IMR-90 (cell line): Measurements from ENCODE around the gene HOXD10. TPM values are rescaled to one million over a fixed set of nuclear protein-coding genes. Genes with fewer than 3 reads are reported as not detected.

Experiments used
- ATAC-seq: fragments of 200-7000 bp; cut with Tn5 transposase; 2 replicates; pipeline ENCODE4 v1.9.1; 2020; ENCODE audit warnings: low read depth, mild to moderate bottlenecking, moderate library complexity
- BruUV-seq: library from RNA; stranded (reverse); fragments of 400-500 nt; replicated peaks from 2 replicates; lab custom pipeline; 2021; lab: Mats Ljungman, UMichigan
- CTCF ChIA-PET: fragments of 300-600 bp; formaldehyde crosslinking; extraction: SDS; loops from one replicate; lab custom pipeline; 2021; ENCODE audit warnings: antibody characterized with exemption; lab: Yijun Ruan, JAX
- POLR2A ChIA-PET: fragments of 300-600 bp; sonication (Branson Sonifier 250); formaldehyde crosslinking; loops from one replicate; lab custom pipeline; 2022; ENCODE audit warnings: antibody characterized with exemption; ENCODE audit not compliant: unreplicated experiment; lab: Charles Lee
- DNase-seq: peaks from one replicate; pipeline ENCODE4 v3.0.0; 2013
- H2AFZ ChIP-seq: replicated peaks from 2 replicates; pipeline ENCODE3; 2013; ENCODE audit warnings: low read length, mild to moderate bottlenecking; ENCODE audit not compliant: poor library complexity
- H2AK5ac ChIP-seq: 2 replicates; pipeline ENCODE4 v1.6.1; 2013; ENCODE audit warnings: low read depth, low read length, inconsistent platforms
- H2AK9ac ChIP-seq: replicated peaks from 2 replicates; pipeline ENCODE3; 2013; ENCODE audit warnings: mild to moderate bottlenecking, low read depth, low read length, moderate library complexity; ENCODE audit not compliant: poor library complexity
- H2BK120ac ChIP-seq: 2 replicates; pipeline ENCODE4 v1.6.1; 2013; ENCODE audit warnings: low read depth, low read length, inconsistent platforms
- H2BK15ac ChIP-seq: 3 replicates; pipeline ENCODE4 v1.6.1; 2013; ENCODE audit warnings: low read depth, low read length, inconsistent platforms
- H2BK20ac ChIP-seq: 2 replicates; pipeline ENCODE4 v1.6.1; 2013; ENCODE audit warnings: low read depth, mild to moderate bottlenecking, inconsistent platforms, low read length, moderate library complexity
- H2BK5ac ChIP-seq: 2 replicates; pipeline ENCODE4 v1.6.1; 2013; ENCODE audit warnings: mild to moderate bottlenecking, low read depth, low read length, inconsistent platforms; ENCODE audit not compliant: poor library complexity, severe bottlenecking
- H3K14ac ChIP-seq: replicated peaks from 2 replicates; pipeline ENCODE4 v1.6.1; 2013; ENCODE audit warnings: low read depth, low read length, inconsistent platforms
- H3K18ac ChIP-seq: 2 replicates; pipeline ENCODE4 v1.6.1; 2013; ENCODE audit warnings: low read depth, low read length, control low read depth
- H3K23ac ChIP-seq: 2 replicates; pipeline ENCODE4 v1.6.1; 2013; ENCODE audit warnings: low read depth, low read length, inconsistent platforms
- H3K27ac ChIP-seq: 2 replicates; pipeline ENCODE4 v1.5.1; 2013; ENCODE audit warnings: mild to moderate bottlenecking, control low read depth, low read length; ENCODE audit not compliant: insufficient read depth
- H3K27me3 ChIP-seq: 2 replicates; pipeline ENCODE4 v1.6.1; 2013; ENCODE audit warnings: low read length; ENCODE audit not compliant: control insufficient read depth, insufficient read depth
- H3K36me3 ChIP-seq: 2 replicates; pipeline ENCODE4 v1.6.1; 2013; ENCODE audit warnings: low read length, mixed read lengths; ENCODE audit not compliant: control insufficient read depth, insufficient read depth
- H3K4ac ChIP-seq: 2 replicates; pipeline ENCODE4 v1.6.1; 2013; ENCODE audit warnings: low read depth, low read length, inconsistent platforms
- H3K4me1 ChIP-seq: 2 replicates; pipeline ENCODE4 v1.6.1; 2013; ENCODE audit warnings: low read length, mixed read lengths; ENCODE audit not compliant: control insufficient read depth, insufficient read depth
- H3K4me2 ChIP-seq: 2 replicates; pipeline ENCODE4 v1.6.1; 2013; ENCODE audit warnings: low read depth, mild to moderate bottlenecking, control low read depth, low read length, moderate library complexity
- H3K4me3 ChIP-seq: 2 replicates; pipeline ENCODE4 v1.5.1; 2013; ENCODE audit warnings: low read depth, mild to moderate bottlenecking, control low read depth, low read length, moderate library complexity; ENCODE audit not compliant: insufficient read depth
- H3K56ac ChIP-seq: 2 replicates; pipeline ENCODE4 v1.6.1; 2013; ENCODE audit warnings: low read length, inconsistent platforms; ENCODE audit not compliant: insufficient read depth; ENCODE audit errors: extremely low read depth
- H3K79me1 ChIP-seq, 2 experiments: 2 replicates each; pipeline ENCODE4 v1.6.1; 2013; ENCODE audit warnings: low read length in 2 of 2, inconsistent platforms in 1 of 2, low read depth in 1 of 2
- H3K9ac ChIP-seq: 2 replicates; pipeline ENCODE4 v1.6.1; 2013; ENCODE audit warnings: low read depth, low read length, control low read depth
- H3K9me1 ChIP-seq: 2 replicates; pipeline ENCODE4 v1.6.1; 2013; ENCODE audit warnings: low read length, inconsistent platforms; ENCODE audit not compliant: insufficient read depth
- H3K9me3 ChIP-seq: 2 replicates; pipeline ENCODE4 v1.6.1; 2013; ENCODE audit warnings: low read length; ENCODE audit not compliant: control insufficient read depth, insufficient read depth
- H4K20me1 ChIP-seq: 2 replicates; pipeline ENCODE4 v1.6.1; 2013; ENCODE audit warnings: low read length, inconsistent platforms; ENCODE audit not compliant: insufficient read depth
- H4K5ac ChIP-seq: 2 replicates; pipeline ENCODE4 v1.6.1; 2013; ENCODE audit warnings: mild to moderate bottlenecking, low read depth, low read length, control low read depth
- H4K8ac ChIP-seq, 2 experiments: 2 replicates each; pipeline ENCODE4 v1.6.1; 2013; ENCODE audit warnings: low read depth in 2 of 2, low read length in 2 of 2, control low read depth in 1 of 2, inconsistent platforms in 1 of 2
- H4K91ac ChIP-seq: 2 replicates; pipeline ENCODE4 v1.6.1; 2013; ENCODE audit warnings: low read depth, low read length, inconsistent platforms; ENCODE audit not compliant: insufficient read depth
- BHLHE40 ChIP-seq: fragments of 150-350 bp; IDR thresholded peaks from 2 replicates; pipeline ENCODE4 v1.6.1; 2016; ENCODE audit warnings: mild to moderate bottlenecking, low read depth, low read length
- CEBPB ChIP-seq: IDR thresholded peaks from 2 replicates; pipeline ENCODE4 v1.6.1; 2012; ENCODE audit warnings: low read depth, low read length, improper control_type of control experiment
- CHD1 ChIP-seq: IDR thresholded peaks from 2 replicates; pipeline ENCODE4 v1.6.1; 2012; ENCODE audit warnings: low read depth, low read length, improper control_type of control experiment
- FOS ChIP-seq: fragments of 150-350 bp; IDR thresholded peaks from 2 replicates; pipeline ENCODE4 v1.6.1; 2016; ENCODE audit warnings: low read depth, low read length
- MAFK ChIP-seq: IDR thresholded peaks from 2 replicates; pipeline ENCODE4 v1.6.1; 2012; ENCODE audit warnings: low read depth, low read length, improper control_type of control experiment
- MAZ ChIP-seq: IDR thresholded peaks from 2 replicates; pipeline ENCODE4 v1.6.1; 2012; ENCODE audit warnings: low read depth, mild to moderate bottlenecking, low read length, improper control_type of control experiment, moderate library complexity, borderline replicate concordance
- MXI1 ChIP-seq: IDR thresholded peaks from 2 replicates; pipeline ENCODE4 v1.6.1; 2012; ENCODE audit warnings: low read depth, mild to moderate bottlenecking, low read length, moderate library complexity, borderline replicate concordance
- NFE2L2 ChIP-seq: fragments of 150-350 bp; IDR thresholded peaks from 2 replicates; pipeline ENCODE4 v1.6.1; 2016; ENCODE audit warnings: low read depth, mild to moderate bottlenecking, low read length
- POLR2A ChIP-seq: IDR thresholded peaks from 2 replicates; pipeline ENCODE4 v1.6.1; 2012; ENCODE audit warnings: mild to moderate bottlenecking, low read depth, low read length
- RAD21 ChIP-seq: IDR thresholded peaks from 2 replicates; pipeline ENCODE4 v1.6.1; 2012; ENCODE audit warnings: low read length, improper control_type of control experiment
- RCOR1 ChIP-seq: IDR thresholded peaks from 2 replicates; pipeline ENCODE4 v1.6.1; 2012; ENCODE audit warnings: mild to moderate bottlenecking, low read length, improper control_type of control experiment; ENCODE audit not compliant: insufficient replicate concordance
- RFX5 ChIP-seq: IDR thresholded peaks from 2 replicates; pipeline ENCODE4 v1.8.0; 2012; ENCODE audit warnings: low read depth, mild to moderate bottlenecking, low read length, moderate library complexity
- SMC3 ChIP-seq: fragments of 150-350 bp; IDR thresholded peaks from 2 replicates; pipeline ENCODE4 v1.6.1; 2016; ENCODE audit warnings: low read depth, mild to moderate bottlenecking, antibody characterized with exemption, low read length, moderate library complexity
- WGBS, 2 experiments: methylation state at CpG; one replicate each; pipeline versions ENCODE4 v1.1.5 to v1.1.7; 2013; ENCODE audit warnings: missing lambda C conversion rate in 2 of 2; ENCODE audit not compliant: insufficient read length in 1 of 2; ENCODE audit errors: extremely low coverage in 2 of 2; 5-methylcytosine and 5-hydroxymethylcytosine counted together
- dilution Hi-C: fragments of 300-500 bp; cut with HindIII; formaldehyde crosslinking; loops from one replicate; pipeline ENCODE4 v1.14.3; 2018; ENCODE audit warnings: low sequenced_read_pairs; ENCODE audit not compliant: unreplicated experiment
- in situ Hi-C: fragments of 300-500 bp; cut with MboI; formaldehyde crosslinking; loops from 3 replicates; pipeline ENCODE4 v1.14.3; 2019; ENCODE audit warnings: low sequenced_read_pairs, inconsistent platforms, mixed read lengths
- intact Hi-C: fragments of 100-400 bp; cut with micrococcal nuclease; formaldehyde crosslinking; loops from 2 replicates; pipeline ENCODE4 v1.10.0; 2022
- polyA plus RNA-seq, 3 experiments: library from polyadenylated mRNA; depleted of rRNA; stranded (reverse); fragments of >200 nt; gene quantifications; 2 replicates each; pipeline ENCODE4 v1.2.3, GENCODE V29; 2012; ENCODE audit warnings: low replicate concordance in 1 of 3
- total RNA-seq: library from RNA; depleted of rRNA; stranded (reverse); fragments of >200 nt; gene quantifications from 2 replicates; pipeline ENCODE4 v1.2.3, GENCODE V29; 2012
- TF ChIP-seq, protein P1 (sequence below): fragments of 150-350 bp; IDR thresholded peaks from 2 replicates; pipeline ENCODE4 v1.6.1; 2017; ENCODE audit warnings: mild to moderate bottlenecking, antibody characterized with exemption, low read length, low read depth
- TF ChIP-seq, protein P2 (sequence below): conservative IDR thresholded peaks from 2 replicates; pipeline ENCODE4 v1.5.1; 2012; ENCODE audit warnings: mild to moderate bottlenecking, low read depth, low read length, improper control_type of control experiment
- TF ChIP-seq, protein P3 (sequence below): fragments of 150-350 bp; IDR thresholded peaks from 2 replicates; pipeline ENCODE4 v1.6.1; 2016; ENCODE audit warnings: low read depth, mild to moderate bottlenecking, low read length, moderate library complexity, borderline replicate concordance

The HOXD10 gene
- total and polyA plus RNA-seq, 2 of the 4 experiments (the other 2 are of a cell fraction) = not detected

DNA sequence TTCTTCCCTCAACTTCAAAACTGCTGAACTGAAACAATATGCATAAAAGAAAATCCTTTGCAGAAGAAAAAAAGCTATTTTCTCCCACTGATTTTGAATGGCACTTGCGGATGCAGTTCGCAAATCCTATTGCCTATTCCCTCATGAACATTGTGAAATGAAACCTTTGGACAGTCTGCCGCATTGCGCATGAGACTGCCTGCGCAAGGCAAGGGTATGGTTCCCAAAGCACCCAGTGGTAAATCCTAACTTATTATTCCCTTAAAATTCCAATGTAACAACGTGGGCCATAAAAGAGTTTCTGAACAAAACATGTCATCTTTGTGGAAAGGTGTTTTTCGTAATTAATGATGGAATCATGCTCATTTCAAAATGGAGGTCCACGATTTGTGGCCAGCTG, 21.3 kb downstream of the HOXD10 start:
- ATAC-seq (no peak), DNase-seq (no peak)
- Histone ChIP-seq H3K56ac (no peak overlapping the region), H4K5ac (no peak overlapping the region), H3K9me1 (no peaks in the 10 kb centered on the region), H2AFZ (no peak overlapping the region), H2BK5ac (no peak overlapping the region), H3K36me3 (no peaks in the 10 kb centered on the region), H4K20me1 (no peaks in the 10 kb centered on the region), H3K4ac (no peak overlapping the region), H3K27ac (no peak overlapping the region), H2AK5ac (no peak overlapping the region), H2BK20ac (no peak overlapping the region), H3K4me2 (no peak overlapping the region), H3K4me1 (no peaks in the 10 kb centered on the region), H4K8ac (no peak overlapping the region), H2BK120ac (no peak overlapping the region), H3K9ac (no peak overlapping the region), H3K18ac (no peak overlapping the region), H3K4me3 (no peak overlapping the region), H3K79me1 (no peaks in the 10 kb centered on the region), H3K14ac (no peak overlapping the region), H3K23ac (no peak overlapping the region), H2BK15ac (no peak overlapping the region), H4K91ac (no peak overlapping the region), H2AK9ac (no peak overlapping the region), H3K27me3 (peaks cover 85% of the 10 kb centered on the region), H3K9me3 (peaks cover 3% of the 10 kb centered on the region)
- 11% methylated on average over 3 of the region's 8 CpGs; no CpG with 5 or more reads in 1 of the 2 experiments for WGBS, 2 experiments
- ChIA-PET CTCF (interaction anchor here (0.7 to 1.0 kb wide), 2 partner anchors 11 to 514 kb away, joined by 3 to 4 read pairs; no protein-coding TSS in a partner anchor), POLR2A (no interaction called here)
- BruUV-seq = no TSS peak
- TF ChIP-seq MXI1 (no peak), RCOR1 (no peak), BHLHE40 (no peak), CEBPB (no peak), POLR2A (no peak), SMC3 (no peak), MAFK (no peak), RFX5 (no peak), NFE2L2 (no peak), MAZ (no peak), FOS (no peak), CHD1 (no peak), RAD21 (no peak)
- TF ChIP-seq, protein P1, sequence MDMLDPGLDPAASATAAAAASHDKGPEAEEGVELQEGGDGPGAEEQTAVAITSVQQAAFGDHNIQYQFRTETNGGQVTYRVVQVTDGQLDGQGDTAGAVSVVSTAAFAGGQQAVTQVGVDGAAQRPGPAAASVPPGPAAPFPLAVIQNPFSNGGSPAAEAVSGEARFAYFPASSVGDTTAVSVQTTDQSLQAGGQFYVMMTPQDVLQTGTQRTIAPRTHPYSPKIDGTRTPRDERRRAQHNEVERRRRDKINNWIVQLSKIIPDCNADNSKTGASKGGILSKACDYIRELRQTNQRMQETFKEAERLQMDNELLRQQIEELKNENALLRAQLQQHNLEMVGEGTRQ = no peak
- TF ChIP-seq, protein P2, sequence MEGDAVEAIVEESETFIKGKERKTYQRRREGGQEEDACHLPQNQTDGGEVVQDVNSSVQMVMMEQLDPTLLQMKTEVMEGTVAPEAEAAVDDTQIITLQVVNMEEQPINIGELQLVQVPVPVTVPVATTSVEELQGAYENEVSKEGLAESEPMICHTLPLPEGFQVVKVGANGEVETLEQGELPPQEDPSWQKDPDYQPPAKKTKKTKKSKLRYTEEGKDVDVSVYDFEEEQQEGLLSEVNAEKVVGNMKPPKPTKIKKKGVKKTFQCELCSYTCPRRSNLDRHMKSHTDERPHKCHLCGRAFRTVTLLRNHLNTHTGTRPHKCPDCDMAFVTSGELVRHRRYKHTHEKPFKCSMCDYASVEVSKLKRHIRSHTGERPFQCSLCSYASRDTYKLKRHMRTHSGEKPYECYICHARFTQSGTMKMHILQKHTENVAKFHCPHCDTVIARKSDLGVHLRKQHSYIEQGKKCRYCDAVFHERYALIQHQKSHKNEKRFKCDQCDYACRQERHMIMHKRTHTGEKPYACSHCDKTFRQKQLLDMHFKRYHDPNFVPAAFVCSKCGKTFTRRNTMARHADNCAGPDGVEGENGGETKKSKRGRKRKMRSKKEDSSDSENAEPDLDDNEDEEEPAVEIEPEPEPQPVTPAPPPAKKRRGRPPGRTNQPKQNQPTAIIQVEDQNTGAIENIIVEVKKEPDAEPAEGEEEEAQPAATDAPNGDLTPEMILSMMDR = no peak
- TF ChIP-seq, protein P3, sequence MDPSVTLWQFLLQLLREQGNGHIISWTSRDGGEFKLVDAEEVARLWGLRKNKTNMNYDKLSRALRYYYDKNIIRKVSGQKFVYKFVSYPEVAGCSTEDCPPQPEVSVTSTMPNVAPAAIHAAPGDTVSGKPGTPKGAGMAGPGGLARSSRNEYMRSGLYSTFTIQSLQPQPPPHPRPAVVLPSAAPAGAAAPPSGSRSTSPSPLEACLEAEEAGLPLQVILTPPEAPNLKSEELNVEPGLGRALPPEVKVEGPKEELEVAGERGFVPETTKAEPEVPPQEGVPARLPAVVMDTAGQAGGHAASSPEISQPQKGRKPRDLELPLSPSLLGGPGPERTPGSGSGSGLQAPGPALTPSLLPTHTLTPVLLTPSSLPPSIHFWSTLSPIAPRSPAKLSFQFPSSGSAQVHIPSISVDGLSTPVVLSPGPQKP = no peak
- intact Hi-C loops (no loop called here), in situ Hi-C loops (no loop called here), dilution Hi-C loops (no loop called here)
